Kidney capillary endothelial cell (primary cell): ENCODE results near the gene VAMP2.
A peak's percentile ranks its signal among the peaks of the same experiment; 100 is the strongest.

Source experiments
- DNase-seq: peaks from one replicate; pipeline ENCODE4 v3.0.0-alpha.2; 2018; ENCODE audit warnings: low spot score

The VAMP2 gene

DNA sequence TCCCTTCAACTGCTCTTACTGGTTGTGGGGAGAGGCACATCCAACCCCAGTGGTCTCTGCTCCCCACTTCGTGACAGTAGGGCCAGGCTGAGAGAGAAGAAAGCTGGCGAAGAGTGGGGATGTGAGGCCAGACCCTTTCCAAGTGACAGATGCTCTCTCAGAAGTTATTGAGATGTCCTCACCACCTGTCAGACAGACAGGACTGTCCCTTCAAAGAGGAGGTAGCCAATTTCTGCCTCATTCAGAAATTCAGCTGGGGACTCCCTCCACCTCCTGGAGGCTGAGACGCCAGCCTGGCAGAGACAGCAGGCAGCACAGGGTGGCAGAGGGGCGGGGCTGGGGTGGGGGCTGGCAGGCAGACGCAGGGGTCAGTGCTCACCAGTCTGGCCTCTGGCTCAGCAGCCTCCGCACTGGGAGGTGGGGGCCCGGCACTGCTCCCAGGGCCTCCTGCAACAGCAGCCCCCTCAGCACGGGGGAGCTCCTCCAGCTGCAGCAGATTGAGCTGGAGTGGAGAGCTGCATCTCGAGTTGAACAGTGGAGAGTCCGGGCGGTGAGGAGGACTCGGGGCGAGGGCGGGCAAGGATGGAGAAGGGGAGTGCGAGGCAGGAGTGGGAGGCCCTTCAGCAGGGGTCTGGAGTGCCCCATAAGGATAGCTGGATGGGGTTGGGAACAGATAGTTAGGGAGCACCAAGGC, 19.7 kb downstream of the VAMP2 start:
- DNase-seq = no peak

DNA sequence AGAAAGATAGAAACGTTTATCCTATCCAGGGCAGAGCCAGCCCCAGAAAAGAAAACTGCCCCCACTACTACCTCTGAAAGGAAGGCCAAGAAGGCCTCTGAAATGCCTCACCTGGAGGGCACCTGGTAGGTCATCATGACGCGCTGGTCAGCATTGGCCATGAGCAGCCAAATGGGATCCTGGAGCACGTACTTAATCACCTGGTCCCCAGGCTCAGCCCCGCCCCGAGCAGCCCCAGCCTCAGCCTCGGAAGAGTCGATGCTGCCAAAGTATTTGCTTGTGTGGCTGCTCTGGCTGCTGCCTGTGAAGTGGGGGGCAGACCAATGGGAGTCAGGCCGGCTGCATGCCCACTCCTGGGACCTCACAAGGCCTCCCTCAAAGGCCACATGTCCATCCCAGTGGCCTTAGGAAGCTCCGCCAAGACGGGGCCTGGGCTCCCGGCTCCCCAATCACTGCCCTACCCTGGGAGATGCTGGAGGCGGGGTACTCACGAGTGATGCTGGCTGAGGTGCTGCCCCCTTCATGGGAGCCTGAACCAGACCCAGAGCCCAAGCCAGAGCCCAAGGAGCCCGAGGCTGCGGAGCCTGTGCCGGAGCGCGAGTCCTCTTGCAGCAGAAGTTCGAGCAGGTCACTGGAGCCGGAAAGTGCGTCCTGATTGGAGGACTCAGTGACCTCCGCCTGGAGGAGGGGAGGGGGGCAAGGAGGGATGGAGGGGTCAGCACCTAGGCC, 20.4 kb downstream of the VAMP2 start:
- DNase-seq = no peak

DNA sequence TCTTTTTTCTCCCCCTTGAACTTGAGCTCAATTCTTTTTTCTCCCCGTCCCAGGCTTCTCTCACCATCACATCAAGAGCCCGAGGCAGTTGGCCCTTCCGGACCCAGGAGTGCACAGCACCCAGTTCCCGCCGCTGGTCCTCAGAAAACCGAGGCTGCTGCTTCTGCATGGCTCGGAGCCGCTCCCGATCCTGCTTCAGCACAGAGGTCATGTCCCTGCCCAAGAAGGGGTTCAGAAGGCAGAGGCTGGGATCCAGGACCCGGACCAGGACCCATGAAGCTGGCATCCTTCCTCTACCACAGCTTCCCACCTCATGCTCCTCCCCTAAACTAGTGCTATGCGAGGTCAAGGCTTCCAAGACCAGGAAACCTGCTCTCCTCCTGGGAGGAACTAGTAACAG, 21.0 kb downstream of the VAMP2 start:
- DNase-seq = no peak

DNA sequence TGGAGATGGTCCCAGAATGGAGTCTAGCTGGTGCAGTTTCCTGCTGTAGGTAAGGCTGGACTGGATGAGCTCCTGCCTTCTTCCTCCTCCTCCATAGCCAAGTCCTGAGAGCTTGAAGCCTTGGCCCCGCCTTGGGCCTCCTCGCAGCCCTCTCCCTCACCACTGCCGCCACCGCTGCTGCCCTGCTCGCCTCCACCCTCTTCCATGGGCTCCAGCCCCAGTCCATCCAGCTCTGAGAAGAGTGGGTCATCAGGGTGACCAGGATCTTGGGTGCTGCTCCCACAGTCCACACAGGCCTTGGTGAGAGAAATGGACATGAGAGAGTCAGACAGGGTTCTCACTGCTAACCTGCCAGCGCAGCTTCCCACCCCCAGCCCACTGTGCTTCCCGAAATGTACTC, 21.7 kb downstream of the VAMP2 start:
- no peak for DNase-seq

DNA sequence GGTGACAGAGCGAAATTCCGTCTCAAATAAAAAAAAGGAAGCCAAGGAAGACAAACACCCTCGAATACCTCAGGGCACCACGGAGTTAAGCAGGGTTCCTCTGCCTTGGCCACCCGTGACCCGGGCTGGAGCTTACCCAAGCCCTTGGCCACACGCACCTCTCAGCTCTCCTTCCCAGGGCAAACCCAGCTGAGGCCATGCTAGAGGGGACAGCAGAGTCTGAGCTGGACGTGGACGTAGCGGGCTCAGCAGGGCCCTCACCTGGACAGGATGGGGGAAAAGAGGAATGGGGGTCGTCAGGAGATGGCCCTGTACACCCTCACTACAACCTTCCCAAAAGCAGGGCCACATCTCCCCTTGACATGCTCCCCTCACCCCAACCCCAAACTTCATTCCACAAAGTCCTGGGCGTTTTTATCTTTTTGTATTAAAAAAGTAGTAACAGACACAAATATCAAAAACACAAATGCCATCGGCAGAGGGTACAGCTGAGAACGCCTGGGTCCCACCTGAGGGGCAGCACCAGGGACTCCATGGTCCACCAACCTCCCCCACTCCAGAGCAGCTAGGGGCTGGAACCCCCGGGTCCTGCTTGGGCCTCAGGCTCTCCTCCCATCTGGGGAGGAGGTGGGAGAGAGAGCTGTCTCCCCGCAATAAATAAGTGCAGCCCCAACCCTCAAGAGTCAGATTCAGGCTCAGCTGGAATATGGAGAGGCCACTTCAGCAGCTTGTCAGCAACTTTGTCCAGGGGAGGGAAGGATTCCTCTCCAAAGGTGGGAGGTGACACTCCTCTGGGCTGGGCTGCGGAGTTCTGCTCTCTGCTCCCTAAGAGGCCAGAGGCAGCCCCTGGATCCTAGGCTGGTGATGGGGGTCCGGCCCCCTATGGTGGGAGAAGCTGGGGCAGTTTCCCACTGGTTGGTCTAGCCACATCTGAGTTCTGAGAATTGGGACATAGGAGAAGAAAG, 22.4 kb downstream of the VAMP2 start:
- DNase-seq = no peak

DNA sequence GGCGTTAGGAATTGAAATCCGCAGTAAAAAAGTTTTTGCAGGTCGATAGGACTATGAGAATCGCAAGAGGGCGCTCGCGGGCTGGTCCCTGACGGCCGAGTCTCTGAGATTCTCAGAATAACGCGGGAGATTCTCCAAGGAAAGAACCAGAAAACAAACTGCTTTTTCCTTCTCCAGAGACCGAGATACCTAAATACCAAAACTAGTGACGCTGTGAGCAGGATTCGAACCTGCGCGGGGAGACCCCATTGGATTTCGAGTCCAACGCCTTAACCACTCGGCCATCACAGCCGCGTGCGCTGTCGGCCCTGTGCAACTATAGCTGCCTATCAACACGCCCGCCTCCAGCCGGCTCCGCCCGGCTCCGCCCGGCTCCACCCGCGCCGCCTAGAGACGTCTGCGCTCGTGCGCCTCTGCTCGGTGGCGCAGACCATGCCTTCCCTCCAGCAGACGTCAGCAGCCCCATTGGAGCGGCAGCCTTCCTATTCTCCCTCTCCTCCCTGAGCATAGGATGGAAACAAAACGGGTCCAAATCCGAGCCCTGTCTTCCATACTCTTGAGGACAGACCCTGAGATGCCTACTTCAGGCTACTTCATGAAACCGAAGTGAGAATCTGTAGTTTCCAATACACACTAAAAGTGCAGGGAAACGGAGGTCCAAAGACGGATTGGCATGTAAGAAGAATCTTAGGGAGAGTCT, 23.9 kb downstream of the VAMP2 start:
- DNase-seq = peak; percentile 99

DNA sequence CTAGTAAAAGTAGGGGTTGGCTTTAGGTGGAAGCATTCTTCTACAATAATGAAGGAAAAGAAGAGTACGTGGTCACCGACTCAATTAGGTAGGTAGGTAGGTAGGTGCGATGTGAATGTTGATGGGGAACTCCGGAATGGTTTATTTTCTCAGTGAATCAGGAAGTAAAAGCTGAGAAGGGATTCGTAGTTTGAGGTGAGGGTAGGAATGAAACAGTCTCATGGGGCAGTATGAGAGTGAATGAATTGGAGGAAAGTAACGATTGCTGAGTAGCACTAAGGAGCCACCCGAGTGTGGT, 24.4 kb downstream of the VAMP2 start:
- DNase-seq = no peak

DNA sequence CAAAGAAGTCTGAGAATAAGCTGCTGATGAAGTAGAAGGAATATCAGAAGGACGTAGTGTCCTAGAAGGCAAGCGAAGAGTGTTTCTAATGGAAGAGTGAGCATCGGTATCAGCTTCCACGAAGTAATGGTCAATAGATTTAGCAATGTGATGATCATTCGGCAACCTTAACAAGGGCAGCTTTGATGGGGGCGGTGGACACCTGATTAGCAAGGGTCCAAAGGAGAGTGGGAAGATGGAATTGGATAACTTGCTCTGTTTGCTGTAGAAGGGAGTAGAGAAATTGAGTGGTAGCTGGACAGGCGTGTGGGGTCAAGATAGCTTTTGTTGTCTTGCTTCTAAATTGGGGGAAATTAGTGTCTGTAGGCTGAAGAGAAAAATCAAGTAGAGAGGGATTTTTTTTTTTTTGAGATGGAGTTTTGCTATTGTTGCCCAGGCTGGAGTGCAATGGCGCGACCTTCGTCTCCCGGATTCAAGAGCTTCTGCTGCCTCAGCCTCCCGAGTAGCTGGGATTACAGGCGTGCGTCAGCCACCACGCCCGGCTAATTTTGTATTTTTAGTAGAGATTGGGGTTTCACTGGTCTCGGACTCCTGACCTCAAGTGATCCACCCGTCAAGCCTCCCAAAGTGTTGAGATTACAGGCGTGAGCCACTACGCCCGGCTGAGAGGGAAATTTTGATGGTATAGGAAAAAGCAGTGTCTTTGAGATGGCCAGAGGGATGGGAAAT, 24.9 kb downstream of the VAMP2 start:
- DNase-seq = no peak

DNA sequence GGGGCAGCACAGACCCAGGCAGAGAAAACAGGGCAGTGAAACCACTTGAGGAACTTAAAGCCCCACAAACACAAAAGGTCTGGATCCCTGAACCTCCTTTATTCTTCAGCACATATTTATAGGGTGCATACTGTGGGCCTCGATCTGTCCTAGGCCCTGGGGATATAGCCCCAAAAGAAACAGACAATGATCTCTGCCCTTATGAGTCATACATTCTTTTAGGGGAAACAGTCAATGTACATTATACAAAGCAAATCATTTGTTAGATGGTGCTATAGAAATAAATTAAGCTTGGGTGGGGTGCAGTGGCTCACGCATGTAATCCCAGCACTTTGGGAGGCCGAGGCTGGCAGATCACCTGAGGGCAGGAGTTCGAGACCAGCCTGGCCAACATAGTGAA, 28.8 kb downstream of the VAMP2 start:
- no peak for DNase-seq

DNA sequence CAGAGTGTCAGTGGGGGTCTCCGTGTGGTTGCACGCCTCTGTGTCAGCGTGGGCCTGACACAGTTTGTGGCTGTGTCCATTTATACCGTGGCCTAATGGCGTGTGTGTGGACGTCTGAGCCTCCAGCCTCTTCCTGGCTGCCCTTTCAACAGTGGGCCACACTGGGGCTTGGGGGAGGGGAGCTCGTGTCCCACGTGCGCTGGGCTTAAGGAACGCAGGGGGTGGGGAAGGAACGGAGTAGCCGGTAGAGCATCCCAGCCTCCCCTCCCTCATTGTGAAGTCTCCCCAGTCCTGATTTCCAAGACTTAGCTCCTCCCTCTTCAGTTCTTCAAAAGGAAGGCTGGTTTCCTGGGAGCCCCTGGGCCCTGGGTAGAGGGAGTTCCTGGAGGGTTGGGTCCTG, 29.3 kb downstream of the VAMP2 start:
- no peak for DNase-seq

DNA sequence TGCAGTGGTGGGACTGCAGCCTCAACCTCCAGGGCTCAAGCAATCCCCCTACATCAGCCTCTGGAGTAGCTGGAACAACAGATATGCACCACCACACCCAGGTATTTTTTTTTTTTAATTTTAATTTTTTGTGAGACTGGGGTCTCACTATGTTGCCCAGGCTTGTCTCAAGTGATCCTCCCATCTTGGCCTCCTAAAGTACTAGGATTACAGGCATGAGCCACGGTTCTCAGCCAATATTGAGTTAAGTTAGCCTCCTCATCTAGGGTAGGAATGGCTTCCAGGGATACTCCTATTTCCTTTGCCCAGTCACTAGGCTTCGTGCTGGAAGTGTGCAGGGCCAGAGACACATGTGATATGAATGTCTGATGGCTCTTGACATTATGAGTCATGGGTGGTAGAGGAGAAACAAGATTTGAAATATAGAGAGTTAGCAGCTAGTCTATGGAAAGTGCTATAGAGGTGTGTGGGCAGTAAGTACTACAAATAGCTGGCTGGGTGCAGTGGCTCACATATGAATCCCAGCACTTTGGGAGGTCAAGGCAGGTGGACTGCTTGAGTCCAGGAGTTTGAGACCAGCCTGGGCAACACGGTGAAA, 30.8 kb downstream of the VAMP2 start:
- peak; percentile 38 for DNase-seq

DNA sequence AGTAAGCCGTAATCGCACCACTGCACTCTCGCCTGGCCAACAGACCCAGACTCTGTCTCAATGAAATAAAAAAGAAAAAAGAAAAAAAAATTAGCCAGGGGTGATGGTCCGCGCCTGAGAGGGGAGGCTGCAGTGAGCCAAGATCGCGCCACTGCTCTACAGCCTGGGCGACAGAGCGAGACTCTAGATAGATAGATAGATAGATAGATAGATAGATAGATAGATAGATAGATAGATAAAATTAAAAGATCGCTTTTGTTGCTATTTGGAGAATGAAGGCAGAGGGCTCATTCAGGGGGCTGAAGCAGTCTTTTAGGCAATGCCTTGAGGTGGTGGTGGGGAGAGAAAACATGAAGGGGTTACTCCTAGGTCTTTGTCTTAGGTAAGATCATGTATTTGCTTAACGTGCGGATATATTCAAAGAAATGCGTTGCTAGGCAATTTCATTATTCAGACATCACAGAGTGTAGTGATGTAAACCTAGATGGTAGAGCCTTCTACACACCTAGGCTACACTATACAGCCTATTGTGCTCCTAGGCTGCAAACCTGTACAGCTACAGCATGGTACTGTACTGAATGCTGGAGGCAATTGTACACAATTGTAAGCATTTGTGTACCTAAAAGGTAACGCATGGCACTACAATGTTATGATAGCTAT, 34.5 kb downstream of the VAMP2 start:
- DNase-seq = no peak

DNA sequence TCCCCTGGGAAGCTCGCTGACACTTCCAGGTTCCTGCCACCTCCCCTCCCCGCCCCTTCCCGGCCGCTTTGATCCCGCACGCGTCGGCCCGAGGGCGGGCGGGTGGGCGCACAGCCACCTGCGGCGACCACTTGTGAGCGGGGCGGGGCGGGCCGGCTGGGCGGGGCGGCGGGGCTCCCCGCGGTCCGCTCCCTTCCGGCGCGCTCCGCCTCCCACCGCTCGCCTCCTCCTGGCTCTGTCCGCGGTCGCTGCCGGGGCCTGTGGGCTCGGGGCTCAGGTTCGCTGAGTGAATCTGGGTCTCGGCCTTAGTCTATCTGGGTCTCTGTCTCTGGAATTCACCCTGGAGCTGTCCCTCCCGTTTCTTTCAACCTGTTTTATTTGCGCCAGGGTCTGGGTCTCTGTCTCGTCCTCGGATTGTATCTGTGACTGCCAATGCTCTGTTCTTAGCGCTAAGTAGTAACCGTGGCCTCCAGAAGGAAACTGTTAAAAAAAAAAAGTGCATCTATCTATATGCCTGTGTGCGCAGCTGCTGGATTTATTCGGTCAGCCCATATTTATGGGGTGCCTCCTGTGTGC, 36.2 kb downstream of the VAMP2 start:
- DNase-seq = peak; percentile 26

DNA sequence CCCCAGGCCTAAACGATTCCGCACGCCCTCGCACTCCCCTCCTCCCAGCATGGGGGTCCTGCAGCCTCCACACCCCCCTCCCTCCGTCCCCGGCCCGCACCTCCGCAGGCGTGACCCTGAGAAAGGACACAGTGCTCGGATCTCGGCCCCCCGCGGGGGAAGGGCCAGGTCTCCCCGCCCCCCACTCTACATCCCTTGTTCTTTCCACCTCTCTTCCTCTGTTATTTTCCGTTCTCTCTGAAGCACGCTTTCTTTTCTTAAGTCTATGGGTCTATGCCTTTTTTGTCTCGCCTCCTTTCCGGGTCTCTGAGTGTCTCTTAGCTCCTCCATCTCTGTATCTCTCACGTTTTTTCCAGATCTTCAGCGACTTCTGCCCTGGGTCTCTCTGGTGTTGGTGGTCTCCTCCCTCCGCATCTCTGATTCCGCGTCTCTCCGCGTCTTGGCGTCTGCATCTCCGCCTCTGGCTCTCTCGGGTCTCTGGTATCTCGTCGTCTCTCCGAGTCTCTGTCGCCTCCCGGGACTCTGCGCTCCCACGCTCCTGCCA, 36.7 kb downstream of the VAMP2 start:
- no peak for DNase-seq

DNA sequence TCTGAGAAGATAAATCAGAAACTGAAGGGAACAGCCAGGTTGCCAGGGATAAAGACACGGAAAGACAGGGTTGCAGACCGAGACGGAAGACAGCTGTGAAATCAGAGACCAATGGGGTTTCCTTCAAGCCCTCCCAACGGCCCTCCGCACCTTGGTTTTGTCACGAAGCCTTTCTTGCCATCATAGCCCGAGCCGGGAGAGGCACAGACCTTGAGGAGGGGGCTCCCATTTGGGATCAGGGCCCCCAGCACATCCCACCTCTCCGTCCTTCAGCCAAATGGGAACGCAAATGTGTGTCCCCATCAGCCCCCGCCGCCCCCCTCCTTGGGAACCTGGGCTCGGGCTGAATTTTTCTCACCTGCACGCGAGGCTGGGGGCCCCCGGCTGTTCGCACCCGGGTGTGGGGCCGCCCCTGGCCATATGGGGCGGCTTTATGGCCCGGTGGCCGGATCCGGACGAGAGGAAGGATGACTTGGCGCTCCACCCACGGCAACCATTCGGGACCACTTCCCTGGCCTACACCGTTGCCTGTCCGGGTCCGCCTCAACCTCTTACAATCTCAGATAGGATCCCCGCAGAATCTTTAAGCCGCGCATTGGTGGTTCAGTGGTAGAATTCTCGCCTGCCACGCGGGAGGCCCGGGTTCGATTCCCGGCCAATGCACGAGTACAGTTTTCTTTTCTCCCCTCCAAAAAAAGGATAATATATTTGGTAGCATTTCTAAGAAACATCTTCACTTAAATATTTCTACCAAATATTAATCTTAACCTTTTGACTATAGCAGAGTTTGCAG, 37.4 kb downstream of the VAMP2 start:
- peak; percentile 72 for DNase-seq

DNA sequence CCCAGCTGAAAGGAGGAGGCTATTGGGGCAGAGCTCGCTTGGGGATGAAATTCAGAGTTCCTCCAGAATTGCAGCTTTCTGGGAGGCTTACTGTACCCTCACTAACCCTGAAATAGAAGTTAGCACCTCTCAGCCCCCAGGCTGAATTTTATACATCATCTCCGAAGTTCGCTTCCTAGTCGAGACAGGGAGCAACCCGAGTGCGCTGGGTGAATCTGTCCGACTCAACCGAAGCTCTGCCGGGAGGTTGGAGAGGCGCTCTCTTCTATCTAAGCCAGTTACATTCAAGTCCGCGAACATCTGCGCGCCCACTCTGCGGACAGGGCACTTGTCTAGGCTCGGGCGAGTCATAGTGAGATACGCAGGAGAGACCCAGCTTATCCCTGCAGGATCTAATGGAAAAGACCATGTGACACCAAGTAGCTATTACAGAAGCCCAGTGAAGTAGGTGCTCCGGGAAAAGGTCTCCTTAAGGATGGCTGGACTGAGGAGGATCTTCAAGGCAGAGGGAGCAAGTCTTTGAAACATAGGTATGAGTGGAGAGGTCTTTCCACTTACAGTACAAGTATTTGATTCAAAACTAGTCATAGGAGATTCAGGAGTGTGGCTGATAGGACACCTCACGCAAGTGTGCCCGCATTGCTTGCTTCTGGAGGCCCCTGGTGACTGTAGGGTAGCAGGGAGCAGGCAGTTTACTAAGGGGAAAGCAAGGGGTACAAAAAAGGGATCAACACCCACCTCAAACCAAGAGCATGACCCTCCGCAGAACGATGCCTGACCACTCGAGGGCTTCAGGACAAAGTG, 38.2 kb downstream of the VAMP2 start:
- DNase-seq = no peak

DNA sequence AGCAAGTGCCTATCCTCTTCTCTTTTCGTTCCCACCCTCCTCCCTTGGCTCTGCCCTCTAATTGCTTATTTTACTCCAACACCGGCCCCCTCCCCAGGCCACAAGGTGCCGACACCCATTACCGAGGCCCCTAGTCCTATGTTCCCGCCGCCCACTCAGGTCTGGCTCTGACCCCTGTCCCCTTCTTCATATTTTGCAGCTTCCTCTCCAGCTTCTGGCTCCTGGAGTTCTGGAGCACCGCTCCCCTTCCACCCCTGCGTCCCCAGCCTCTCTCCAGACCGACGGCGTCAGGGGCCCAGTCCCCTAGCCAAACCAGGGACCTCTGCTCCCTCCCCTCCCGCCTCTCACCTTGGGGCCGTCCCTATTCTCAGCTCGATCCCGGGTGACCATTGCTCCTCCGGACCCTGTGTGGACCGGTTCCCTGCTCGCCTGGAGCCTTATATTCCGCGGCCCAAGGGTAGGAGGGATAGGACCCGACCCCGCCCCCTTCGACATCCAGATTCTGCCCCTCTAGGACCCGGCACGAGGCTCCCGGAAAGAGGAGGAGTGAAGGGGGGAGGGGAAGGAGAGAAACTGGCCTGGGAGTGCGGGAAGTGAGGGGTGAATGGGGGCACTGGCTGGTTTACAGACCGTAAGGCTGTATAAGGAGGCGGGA, 38.9 kb downstream of the VAMP2 start, which contains the start of gene HES7:
TSS of gene HES7 (minus strand) at position 412 of the 655 bp plus-strand sequence. CDS start at position 390, 22 bp downstream.
- no peak for DNase-seq
